SKM-1 (cell line): Measurements from ENCODE around the gene CAMSAP2.

ENCODE experiments used
- DNase-seq: peaks from one replicate; lab custom pipeline; 2025; ENCODE audit not compliant: unreplicated experiment; lab: John Stamatoyannopoulos, UW

CAMSAP2 gene

DNA sequence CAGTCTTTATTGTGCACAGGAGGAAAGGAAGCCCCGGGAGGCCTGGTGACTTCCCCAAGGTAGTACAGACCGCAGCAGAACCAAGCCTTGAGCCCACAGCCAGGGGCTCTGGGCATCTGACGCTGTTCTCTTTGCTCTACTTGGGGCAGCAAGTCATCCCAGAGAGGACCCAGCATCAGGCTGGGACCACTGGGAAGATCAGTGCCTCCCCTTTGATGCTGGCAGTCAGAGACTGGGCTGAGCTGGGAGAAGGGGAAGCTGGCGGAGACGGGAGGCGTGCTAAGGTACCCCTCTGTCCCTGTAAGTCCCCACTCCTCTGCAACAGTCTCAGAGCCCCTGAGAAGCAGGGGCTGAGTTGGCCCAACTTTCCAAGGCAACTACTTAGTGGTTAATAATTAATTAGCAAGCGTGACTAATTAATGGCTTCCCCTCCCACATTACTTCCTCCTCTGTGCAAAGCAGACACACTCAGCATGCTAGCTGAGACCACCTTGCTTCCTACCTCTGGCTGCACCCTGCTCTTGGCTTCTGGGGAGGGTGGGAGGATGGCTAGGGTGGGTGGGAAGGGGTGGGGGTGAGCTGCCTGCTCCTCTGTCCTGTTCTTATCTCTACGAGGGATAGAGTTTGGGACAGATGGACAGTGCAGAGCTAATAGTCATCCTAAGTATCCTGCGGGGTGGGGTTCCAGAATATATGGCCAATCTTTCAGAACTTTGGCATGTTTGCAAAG lies 157.3 kb downstream of the CAMSAP2 start:
- no peak for DNase-seq

DNA sequence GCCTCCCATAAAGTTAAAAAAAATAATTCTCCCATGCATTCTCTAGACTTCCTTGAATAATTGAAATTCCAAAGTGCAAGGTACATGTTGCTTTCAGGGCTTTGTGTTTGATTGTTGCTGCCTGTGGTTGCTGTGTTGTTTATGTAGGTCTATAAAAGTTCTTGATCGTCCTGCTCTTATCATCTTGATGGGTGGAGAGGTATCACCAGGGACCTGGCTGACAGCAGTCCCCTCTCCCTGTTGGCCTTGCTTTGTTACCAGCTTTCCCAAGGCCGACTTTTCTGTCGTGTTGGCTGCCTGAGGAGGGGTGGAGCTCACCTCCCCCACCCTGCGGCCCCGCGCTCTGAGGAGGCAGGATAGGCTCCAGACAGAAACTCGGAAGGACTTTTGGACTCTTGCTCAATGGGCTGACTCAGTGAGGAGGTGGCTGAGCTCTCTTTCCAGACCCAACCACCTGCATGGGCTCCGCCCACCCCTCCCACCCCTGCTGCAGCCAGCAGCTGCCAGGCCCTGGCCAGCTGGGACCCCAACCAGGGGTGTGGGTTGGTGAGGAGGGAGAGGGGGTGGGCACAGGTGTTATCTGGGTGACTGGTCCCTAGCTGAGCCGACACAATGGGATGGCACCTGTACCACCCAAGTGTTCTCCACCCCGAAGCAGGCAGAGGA lies 158.0 kb downstream of the CAMSAP2 start:
- DNase-seq: peak; percentile 89

DNA sequence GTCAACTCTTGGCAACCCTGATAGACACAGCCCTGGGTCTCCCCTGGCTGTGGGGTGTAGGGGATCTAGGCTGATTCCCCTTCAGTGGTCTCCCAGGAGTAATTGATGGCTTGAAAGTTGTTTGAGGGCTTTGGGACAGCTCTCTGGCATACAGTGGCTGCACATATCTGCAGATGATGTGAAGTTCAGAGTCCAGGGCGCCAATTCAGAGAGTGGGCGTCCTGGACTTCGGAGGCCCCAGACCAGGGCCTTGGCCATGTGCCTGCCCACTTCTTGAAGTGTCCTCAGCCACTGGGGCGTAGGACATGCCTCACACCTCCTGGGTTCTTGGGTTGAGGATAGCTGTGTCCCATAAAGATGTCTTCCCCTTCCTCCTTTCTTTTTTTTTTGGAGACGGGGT lies 158.6 kb downstream of the CAMSAP2 start:
- DNase-seq: no peak

DNA sequence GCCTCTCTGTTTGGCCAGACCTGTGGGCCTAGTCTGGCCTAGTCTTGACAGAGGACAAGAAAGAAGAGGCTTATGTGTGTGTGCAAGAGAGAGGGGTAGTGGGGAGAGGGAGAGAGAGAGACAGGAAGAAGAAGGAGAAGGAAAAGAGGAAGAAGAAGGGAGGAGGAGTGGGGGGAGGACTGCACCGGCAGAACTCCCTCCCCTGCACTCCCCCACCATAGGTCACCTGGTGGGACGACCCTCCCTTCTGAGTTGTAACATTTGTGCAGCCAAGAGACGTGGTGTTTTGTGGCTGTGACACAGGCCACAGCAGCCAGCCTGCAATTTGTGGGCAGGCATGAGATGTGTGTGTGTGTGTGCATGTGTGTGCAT lies 160.3 kb downstream of the CAMSAP2 start:
- DNase-seq: peak; percentile 64

DNA sequence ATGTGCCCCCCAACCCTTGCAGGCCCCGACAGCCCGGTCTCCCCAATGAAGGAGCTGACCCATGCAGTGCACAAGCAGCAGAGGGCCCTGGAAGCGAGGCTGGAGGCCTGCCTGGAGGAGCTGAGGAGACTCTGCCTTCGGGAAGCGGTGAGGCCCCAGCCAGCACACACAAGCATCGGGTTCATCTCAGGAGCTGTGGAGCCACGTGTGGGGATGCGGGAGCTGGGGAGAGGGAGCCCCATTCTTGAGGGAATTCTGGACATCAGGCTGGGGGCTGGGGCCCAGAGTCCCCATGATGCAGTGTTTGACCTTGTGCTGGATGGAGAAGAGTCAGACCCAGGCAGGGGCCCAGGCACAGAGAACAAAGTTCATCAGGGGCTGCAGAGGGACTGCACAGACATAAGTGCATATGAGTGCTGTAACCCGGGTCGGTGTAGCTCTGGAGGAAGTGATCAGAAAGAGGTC lies 160.8 kb downstream of the CAMSAP2 start:
- no peak for DNase-seq

DNA sequence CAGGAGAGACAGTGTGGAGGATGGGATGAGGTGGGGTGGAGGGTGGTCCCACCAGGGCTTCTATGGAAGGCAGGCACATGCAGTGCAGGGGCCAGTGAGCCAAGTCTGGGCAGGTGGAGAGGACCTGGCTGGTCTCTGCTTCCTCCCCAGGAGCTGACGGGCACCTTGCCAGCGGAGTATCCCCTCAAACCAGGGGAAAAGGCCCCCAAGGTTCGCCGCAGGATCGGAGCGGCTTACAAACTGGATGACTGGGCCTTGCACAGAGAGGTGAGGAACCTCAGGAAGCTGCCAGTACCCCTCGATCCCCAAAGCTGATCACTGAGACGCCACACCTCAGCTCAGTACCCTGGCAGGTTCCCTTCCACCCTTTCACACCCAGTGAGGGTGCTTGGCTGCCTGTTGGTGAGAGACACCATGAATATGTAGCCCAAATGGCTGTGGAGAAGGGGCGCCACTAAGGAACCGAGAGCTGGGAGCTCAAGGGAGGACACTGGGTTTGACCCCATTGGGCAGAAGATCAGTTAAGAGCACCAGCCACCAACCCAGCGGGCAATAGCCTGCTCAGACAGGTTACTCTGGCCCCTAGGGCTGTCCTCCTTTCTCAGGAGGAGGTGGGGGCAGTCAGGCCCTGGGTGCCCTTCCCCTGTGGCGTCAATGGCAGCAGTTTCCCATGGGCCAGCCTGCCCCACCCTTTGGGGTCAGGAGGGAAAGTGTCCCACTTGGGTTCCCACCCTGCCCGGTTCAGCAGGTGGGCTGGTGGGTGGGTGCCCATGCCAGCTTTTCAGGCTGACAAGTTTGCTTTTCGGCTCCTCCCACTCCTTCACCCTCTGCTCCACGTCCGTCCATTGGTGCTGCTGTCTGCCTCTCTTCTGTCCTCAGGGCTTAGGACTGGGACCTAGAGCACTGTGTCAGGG lies 161.5 kb downstream of the CAMSAP2 start:
- DNase-seq: no peak

DNA sequence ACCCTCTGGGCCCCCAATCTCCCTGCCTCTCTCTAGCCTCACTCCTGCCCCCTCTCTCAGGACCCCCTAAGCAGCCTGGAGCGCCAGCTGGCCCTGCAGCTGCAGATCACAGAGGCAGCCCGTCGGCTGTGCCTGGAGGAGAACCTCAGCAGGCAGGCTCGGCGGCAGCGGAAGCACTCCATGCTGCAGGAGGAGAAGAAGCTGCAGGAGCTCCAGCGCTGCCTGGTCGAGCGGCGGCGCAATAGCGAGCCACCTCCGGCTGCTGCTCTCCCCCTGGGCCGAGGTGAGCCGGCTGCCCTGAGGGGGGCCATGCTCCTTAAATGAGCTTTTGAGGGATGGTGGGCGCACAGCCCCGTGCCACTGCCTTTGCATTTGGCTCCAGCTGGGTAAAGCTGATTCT lies 162.2 kb downstream of the CAMSAP2 start:
- DNase-seq: no peak

DNA sequence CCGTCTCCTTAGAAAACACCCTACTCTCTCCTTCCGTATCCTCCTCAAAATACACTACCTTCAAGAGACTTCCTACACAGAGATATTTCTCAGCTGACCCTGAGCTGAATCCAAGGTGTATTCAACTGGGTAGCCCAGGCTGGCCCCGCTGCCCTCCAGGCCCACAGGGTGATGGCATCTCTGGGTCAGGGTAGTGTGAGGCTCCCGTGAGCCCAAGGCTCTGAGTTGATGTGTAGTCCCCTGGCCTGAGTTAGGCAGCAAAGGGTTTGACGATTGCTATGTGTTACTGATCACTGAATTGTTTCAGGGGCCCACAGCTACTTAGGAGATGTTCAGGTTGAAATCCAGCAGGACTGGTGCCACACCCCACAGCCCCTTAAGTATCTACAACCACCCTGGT lies 162.7 kb downstream of the CAMSAP2 start:
- no peak for DNase-seq

DNA sequence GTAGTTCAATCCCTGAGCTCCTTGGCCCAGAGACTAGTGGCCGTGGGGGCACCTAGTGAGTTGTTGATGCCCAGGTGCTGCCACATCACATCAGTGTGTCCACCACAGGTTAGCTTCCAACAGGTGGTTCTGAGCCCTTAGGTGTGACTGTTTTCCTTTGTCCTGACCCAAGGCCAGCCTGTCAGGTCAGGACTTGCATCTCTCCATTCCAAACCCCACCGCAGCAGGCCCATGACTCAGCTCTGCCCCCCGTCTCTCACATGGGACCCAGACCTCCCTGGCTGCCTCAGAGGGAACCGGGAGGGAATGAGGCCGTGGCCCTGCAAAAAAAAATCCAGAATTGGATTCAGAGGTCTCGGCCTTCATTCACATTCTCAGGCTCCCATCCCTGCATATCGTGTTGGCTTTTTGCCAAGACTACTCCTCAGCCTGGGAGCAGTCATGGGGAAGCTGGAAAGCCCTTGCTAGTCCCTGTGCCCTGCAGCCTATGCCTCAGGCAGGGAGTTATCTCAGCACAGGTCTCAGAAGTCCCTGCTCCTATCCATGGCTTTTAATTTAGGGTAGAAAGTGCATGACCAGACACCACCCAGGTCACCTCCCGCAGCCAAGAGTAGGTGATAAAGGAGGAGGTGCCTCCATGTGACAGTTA lies 163.2 kb downstream of the CAMSAP2 start:
- DNase-seq: no peak

DNA sequence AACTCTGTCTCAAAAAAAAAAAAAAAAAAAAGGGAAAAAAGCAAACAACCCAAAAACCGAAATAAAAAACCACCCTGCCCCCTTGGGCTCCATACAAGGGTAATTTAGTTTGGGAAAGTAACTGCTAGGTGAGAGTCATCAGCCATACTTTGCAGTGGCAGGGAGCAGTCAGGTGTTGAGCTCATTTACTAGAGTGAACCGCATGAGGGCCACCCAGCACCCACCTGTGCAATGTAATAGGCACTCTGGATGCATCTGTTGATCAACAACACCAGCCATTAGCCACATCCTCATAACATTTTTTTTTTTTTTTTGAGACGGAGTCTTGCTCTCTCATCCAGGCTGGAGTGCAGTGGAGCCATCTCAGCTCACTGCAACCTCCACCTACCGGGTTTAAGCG lies 165.1 kb downstream of the CAMSAP2 start:
- no peak for DNase-seq

DNA sequence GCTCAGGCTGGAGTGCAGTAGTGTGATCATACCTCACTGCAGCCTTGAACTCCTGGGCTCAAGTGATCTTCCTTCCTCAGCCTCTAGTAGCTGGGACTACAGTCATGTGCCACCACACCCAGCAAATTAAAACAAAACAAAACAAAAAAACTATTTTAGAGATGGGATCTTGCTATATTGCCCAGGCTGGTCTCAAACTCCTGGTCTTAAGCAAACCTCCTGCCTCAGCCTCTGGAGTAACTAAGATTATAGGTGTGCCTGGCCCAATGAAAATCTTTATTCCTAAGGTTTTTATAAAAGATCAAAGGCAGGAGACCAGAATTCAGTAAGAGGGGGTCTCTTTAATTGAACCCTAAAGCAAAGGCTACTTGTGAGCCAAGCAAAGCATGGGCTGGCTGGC lies 166.1 kb downstream of the CAMSAP2 start:
- no peak for DNase-seq

DNA sequence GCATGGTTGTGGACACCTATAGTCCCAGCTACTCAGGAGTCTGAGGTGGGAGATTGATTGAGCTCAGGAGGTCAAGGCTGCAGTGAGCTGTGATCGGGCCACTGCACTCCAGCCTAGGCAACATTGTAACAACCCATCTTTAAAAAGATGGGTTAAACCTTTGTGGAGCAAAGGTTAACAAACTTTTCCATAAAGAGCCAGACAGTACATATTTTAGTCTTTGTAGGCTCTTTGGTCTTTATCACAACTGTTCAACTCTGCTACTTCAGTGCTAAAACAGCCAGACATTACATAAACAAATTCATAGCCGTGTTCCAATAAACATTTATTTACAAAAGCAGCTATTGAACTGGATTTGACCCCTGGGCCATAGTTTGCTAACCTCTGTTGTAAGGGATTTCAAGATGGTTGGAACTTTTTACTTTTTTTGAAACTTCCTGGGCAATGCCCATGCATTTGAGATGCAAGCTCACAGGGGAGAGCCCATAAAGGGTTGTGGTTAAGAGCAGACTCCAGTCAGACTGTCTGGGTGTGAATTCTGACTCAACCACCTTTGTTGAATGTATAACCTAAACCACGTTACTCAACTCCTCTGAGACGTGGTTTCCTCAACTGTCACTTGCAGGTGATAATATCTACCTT lies 166.8 kb downstream of the CAMSAP2 start:
- peak; percentile 89 for DNase-seq

DNA sequence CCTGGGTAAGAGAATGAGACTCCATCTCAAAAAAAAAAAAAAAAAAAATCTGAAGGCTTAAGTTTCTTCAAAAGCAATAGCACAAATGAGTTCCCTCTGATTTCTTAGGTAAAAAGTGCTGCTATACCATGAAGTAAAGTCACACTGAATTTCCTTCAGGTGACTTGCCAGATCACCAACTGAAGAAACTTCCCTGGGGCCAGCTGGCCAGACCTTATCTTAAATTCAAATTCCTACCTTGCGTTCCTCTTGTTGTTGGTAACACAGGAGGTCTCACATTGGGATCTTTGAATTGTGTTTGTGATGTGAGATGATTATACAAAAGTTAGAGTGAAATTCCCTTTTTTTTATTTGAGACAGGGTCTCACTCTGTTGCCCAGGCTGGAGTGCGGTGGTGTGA lies 167.8 kb downstream of the CAMSAP2 start:
- no peak for DNase-seq

DNA sequence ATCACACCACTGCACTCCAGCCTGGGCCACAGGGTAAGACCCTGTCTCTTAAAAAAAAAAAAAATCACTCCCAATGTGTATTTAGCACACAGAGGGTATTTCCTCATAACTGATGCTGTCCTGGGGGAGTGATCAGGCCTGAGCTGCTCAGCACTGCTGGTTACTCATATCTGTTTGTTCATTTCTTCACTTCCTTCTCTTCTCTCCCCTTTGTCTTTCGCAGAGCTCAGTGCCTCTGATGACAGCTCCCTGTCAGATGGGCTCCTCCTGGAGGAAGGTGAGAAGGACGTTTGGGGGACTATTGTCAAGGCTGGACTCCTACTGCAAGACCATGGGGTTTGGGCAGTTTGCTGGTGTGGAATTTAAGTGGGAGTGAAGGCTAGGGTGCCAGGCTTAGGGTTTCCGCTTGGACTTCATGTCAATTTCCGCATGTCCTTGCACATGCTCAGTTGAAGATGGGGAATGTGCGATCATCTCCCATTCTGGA lies 169.0 kb downstream of the CAMSAP2 start:
- peak; percentile 96 for DNase-seq

DNA sequence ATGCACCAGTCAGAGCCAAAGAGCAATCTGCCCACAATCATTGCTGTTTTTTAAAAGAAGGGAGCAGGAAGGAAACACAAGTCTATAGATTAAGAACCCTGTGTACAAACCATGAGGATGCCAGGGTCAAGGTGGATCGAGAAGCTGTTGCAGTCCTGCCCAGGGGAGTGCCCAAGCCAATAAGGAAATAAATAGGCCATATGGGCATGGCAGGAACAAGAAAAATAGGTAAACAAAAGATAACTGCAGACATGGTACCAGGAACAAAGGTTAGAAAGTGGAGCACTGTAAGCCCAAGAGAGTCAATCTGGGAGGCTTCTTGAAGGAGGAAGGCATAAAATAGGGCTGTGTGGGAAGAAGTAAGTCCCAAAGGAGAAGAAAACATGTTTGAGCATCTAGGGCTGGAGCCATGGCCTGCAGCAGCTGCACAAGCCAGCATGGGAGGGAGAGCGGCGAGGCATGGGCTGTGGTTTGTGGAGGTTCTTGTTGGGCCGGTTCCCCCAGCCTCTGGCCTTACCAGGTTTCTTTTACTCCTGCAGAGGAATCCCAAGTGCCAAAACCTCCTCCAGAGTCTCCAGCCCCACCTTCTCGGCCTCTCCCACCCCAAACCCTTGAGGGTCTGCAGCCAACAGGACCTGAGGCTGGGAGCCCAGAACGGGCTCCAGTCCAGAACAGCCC lies 169.6 kb downstream of the CAMSAP2 start:
- no peak for DNase-seq

DNA sequence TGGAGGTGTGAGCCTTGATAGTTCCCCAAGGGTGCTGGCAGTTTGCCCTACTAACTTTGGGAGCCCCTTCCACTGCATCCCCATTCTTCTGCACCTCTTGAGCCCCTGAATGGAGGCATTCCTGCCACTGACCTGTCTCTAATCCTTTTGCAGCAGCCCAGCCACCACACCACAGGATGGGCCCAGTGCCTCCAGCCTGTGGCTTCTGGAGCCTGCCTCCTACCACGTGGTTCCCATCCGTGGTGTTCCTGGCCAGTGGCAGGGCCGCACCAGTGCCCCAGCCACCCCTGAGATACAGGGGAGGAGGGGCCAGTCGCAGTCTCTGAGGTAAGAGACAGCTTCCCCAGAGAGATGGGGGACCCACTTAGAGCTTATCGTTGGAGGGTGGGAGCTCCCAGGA lies 170.4 kb downstream of the CAMSAP2 start:
- no peak for DNase-seq

DNA sequence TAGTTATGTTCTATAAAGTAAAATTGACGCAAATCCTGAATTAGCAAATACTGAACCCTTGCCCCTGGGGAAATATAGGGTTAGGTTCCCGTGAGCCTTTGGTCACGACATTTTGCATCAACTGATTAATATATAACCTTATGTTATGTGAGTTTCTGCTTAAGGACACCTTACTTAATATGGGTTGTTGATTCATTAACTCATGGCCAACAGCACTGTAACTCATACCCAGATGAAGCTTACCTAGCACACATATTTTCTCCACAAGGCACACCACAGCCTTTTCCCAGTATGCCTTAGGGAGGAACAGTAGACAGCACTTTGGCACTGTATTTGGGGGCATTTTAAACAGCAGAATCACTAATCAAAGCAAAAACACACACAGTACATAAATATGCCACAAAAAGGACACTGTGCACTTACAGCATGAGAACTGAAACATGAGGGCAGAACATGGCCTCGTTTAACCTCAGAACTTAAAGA lies 171.1 kb downstream of the CAMSAP2 start:
- no peak for DNase-seq
